HEK293 (cell line): ENCODE measurements around the gene CASZ1.

ENCODE experiments used
- BCL11A ChIP-seq: fragments of 450-650 bp; formaldehyde crosslinking; IDR thresholded peaks from 2 replicates; pipeline ENCODE4 v1.5.1; 2016; ENCODE audit warnings: low read depth, missing biosample characterization, missing genetic modification characterization
- CTCF ChIP-seq: fragments of 450-650 bp; formaldehyde crosslinking; IDR thresholded peaks from 2 replicates; pipeline ENCODE4 v1.5.1; 2016; ENCODE audit warnings: missing biosample characterization, missing genetic modification characterization
- PATZ1 ChIP-seq: fragments of 450-650 bp; formaldehyde crosslinking; IDR thresholded peaks from 2 replicates; pipeline ENCODE4 v1.5.1; 2016; ENCODE audit warnings: missing biosample characterization, missing genetic modification characterization
- TSHZ1 ChIP-seq: fragments of 450-650 bp; formaldehyde crosslinking; IDR thresholded peaks from 2 replicates; pipeline ENCODE4 v1.5.1; 2016; ENCODE audit warnings: missing biosample characterization, missing genetic modification characterization, borderline replicate concordance
- YY1 ChIP-seq: fragments of 450-650 bp; formaldehyde crosslinking; IDR thresholded peaks from 2 replicates; pipeline ENCODE4 v1.5.1; 2018; ENCODE audit warnings: missing biosample characterization, missing genetic modification characterization
- ZBTB7A ChIP-seq: fragments of 450-650 bp; formaldehyde crosslinking; IDR thresholded peaks from 2 replicates; pipeline ENCODE4 v1.5.1; 2016; ENCODE audit warnings: low read depth, missing biosample characterization, missing genetic modification characterization
- ZNF10 ChIP-seq: fragments of 450-650 bp; formaldehyde crosslinking; IDR thresholded peaks from 2 replicates; pipeline ENCODE4 v1.5.1; 2017; ENCODE audit warnings: missing biosample characterization, missing genetic modification characterization
- ZNF24 ChIP-seq: fragments of 450-650 bp; formaldehyde crosslinking; IDR thresholded peaks from 2 replicates; pipeline ENCODE4 v1.5.1; 2016; ENCODE audit warnings: missing biosample characterization, missing genetic modification characterization
- ZNF501 ChIP-seq: fragments of 450-650 bp; formaldehyde crosslinking; IDR thresholded peaks from 2 replicates; pipeline ENCODE4 v1.5.1; 2016; ENCODE audit warnings: missing biosample characterization, missing genetic modification characterization
- ZNF560 ChIP-seq: fragments of 450-650 bp; formaldehyde crosslinking; IDR thresholded peaks from 2 replicates; pipeline ENCODE4 v1.5.1; 2017; ENCODE audit warnings: missing biosample characterization, missing genetic modification characterization, borderline replicate concordance
- ZNF692 ChIP-seq: fragments of 450-650 bp; formaldehyde crosslinking; IDR thresholded peaks from 2 replicates; pipeline ENCODE4 v1.5.1; 2016; ENCODE audit warnings: missing biosample characterization, missing genetic modification characterization
- ZNF768 ChIP-seq: fragments of 450-650 bp; formaldehyde crosslinking; IDR thresholded peaks from 2 replicates; pipeline ENCODE4 v1.5.1; 2018; ENCODE audit warnings: missing biosample characterization, mild to moderate bottlenecking, missing genetic modification characterization

- no peak for TF ChIP-seq CTCF (tag by site-specific recombination)
- no peak for TF ChIP-seq PATZ1 (tag by site-specific recombination)
- TF ChIP-seq ZNF560 (tag by site-specific recombination), result no peak
- no peak for TF ChIP-seq YY1 (tag by site-specific recombination)
- TF ChIP-seq ZNF501 (tag by site-specific recombination), result no peak
- TF ChIP-seq TSHZ1 (tag by site-specific recombination), result no peak
- TF ChIP-seq ZNF24 (tag by site-specific recombination), result no peak
- no peak for TF ChIP-seq ZBTB7A (tag by site-specific recombination)
- no peak for TF ChIP-seq ZNF692
- TF ChIP-seq ZNF768, result no peak
- TF ChIP-seq BCL11A, result no peak
- TF ChIP-seq ZNF10 (tag by site-specific recombination), result 0 out of 2 replicates have a peak, but pooled peaks have one; percentile 13
Observed at GRCh38 chr1:10607228-10607627, 189.2 kb downstream of the CASZ1 start.
